NCI-H1105 treated with DMSO at 0.1 percent for 48 hours (cell line): ENCODE results near the gene ST6GALNAC3.
"Not testable (repeated sequence)": the region's sequence is repeated elsewhere in the genome, so short reads cannot be mapped to it uniquely, and the experiment has no call there.

Experiments
- DNase-seq: peaks from one replicate; lab custom pipeline; 2025; lab: John Stamatoyannopoulos, UW

Gene ST6GALNAC3

DNA sequence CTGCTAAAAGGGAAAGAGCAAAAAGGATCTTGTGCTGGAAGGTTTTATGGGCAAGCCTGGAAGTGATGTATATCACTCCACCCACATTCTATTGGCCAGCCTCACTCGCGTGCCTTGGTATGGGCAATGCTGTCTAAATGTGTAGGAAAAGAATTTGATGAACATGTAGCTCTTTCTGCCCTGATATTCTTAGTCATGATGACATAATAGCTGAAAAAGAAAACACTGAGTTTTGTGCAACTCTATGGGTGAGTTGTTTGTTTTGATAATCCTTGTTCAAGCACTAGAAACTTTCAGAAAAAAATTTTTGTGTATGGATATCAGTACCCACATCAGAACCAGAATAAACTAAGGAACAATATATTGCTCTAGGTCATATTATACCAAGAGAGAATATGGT, 561.2 kb downstream of the ST6GALNAC3 start:
- DNase-seq = no peak

DNA sequence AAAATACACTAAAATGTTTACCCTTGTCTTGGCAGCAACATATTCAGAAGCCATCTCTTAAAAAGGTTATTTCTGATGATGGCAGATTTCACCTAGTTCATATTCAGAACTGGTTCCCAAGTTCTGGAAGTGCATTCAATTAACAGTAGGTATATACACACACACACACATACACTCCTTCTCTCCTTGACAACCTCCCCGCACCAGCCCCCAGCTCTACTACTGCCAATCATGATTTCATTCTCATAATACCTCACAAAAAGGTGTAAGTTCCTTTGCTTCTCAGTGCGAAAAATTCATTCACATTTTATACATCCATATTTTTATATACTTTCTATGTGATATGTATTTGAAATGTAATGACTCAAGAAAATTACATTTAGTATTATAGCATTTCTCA, 564.6 kb downstream of the ST6GALNAC3 start:
- DNase-seq = no peak

DNA sequence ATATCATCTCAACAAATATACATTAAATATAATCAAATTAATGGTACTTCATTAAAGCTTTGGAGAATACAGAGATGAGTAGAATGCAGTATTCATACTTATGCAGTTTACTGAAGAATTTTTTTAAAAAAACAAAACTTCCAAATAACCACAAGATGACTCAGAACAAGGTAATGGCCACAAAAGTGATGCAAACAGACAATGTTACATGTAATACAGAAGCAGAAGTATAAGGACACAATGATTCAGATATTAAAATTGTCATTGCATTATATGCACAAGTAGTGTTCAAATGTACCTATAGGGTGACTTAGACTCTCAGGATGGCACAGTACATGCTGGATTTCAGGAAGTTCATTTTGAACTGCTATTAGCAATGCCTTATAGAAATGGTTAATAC, 565.5 kb downstream of the ST6GALNAC3 start:
- DNase-seq = no peak

DNA sequence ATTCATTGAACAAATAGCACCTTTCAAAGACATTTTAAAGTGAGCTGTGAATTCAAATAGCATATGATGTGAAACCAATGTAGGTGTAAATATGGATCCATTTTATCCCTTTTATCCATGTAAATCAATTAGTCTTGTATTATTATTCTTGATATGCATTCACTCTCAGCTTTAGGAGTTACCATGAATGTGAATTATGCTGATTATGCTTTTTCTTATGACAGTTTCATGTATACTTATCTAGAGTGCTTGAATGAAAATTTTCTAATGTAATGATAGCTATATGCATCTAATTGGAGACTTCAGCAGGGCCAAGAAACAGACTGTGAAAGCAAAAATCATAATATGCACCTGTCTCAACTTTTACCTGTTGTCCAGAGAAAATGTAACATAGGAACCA, 566.2 kb downstream of the ST6GALNAC3 start:
- no peak for DNase-seq

DNA sequence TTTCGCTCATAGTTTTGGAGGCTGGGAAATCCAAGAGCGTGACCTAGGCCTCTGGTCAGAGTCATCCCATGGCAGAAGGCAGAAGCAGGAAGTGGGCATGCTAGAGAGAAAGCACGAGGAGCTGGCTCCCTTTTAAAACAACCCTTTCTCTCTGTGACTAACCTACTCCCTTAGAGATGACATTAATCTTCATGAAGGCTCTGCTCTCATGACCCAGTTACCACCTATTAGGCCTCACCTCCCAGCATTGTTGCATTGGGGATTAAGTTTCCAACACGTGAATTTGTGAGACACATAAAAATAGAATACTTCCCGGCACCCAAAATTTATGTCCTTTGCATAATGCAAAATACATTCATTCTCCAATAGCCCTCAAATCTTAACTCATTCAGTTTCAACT, 569.6 kb downstream of the ST6GALNAC3 start:
- no peak for DNase-seq

DNA sequence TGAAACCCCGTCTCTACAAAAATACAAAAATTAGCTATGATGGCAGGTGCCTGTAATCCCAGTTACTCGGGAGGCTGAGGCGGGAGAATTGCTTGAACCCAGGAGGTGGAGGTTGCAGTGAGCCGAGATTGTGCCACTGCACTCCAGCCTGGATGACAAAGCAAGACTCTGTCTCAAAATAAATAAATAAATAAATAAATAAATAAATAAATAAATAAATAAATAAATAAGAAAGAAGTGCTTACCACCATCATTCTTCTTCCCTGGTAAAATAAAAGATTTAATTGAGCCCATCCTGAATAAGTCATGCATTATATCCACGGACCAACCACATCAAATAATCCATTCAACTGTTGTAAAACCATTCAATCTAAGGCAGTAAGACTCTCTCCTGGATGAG, 578.3 kb downstream of the ST6GALNAC3 start:
- not testable (repeated sequence) for DNase-seq

DNA sequence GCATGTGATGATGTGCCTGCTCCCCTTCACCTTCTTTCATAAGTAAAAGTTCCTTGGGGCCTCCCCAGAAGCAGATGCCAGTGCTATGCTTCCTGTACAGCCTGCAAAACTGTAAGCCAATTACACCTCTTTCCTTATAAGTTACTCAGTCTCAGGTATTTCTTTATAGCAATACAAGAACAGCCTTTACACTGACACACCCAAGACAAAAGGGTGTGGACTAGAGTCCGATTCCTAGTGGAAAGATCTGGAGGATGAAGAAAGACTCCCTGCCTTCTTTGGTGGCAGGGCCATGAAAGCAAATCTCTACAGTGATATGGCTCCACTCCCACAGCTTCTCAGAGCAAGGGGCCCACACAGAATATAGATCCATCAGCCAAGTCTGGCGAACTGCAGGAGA, 583.1 kb downstream of the ST6GALNAC3 start:
- DNase-seq = no peak

DNA sequence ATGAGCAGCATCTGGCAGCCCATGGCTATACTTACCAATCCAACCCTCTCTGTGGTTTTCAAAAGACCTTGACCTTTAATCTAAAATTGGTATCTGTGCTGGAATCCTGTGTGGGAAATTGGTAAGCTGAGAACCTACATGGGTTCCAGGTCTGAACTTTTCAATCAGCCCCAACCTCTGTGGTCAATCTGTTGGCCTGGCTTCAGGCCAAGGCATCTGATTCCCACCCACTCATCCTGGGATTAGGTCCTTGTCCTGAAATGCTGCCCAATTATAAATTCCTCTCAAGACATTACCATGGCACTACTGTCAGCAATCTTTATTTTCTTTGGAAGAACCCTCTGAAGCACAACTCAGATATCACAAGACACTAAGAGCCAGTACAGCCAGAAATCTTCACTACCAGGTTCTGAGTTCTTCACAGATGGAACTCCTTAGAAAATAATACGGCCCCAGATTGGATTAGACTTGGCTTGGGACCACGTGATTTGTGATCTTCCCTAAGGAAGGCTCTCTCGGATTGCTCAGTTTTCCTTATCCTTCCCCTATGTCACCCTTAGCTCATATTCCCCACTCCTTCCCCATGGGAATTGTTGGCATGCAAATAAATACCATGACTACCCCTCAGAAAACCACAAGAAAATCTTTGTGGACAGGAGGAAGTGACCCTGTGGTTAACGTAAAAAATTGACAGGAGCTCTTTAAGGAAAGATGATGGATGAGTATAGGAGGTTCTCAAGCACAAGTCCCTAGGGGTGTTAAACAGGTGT, 584.8 kb downstream of the ST6GALNAC3 start:
- DNase-seq = no peak

DNA sequence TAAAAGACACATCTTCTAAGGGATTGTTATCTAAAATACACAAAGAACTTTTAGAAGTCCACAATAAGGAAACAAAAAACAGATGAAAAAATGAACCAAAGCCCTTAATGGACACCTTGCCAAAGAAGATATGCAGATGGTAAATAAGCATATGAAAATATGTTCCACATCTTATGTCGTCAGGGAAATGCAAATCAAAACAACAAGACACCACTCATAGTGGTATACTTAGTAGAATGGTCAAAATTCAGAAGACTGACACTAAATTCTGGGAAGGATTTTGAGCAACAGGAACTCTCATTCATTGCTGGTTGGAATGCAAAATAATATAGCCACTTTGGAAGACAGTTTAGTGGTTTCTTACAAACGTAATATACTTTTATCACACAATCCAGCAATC, 587.0 kb downstream of the ST6GALNAC3 start:
- no peak for DNase-seq

DNA sequence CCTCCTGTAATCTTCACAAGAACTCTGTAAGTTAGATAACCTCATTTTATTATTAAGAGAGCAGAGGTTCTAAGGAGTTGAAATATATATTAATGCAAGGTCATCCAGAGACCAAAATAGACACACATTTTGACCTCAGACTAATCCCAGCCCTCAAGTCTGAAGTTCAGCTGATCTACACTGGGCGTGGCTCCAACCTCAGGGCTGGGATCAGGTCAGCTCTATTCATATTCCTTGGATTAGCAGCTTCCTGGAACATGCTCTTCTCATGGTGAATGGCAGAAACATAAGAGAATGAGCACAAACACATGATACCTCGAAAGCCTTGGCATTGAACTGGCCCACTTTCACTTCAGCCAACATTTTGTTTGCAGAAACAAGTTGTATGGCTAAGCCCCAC, 592.0 kb downstream of the ST6GALNAC3 start:
- DNase-seq = no peak

DNA sequence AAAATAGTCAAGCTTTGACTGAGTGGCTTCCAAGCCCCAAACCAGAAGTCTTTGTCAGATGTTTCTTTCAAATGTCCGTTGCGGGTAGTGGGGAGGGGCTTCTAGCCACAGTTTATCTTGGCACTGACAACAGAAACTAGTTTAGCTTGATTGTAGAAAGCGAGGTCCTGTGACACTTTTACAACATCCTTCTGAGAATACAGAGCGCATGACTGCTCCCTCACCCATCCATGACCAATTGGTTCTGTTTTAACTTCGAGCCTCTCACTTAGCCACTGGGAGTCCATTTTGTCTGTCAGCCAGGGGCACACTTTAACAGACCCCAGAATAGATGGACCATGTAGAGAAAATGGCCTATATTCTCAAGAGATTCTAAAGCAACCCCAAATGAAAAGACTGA, 593.5 kb downstream of the ST6GALNAC3 start:
- DNase-seq = no peak

DNA sequence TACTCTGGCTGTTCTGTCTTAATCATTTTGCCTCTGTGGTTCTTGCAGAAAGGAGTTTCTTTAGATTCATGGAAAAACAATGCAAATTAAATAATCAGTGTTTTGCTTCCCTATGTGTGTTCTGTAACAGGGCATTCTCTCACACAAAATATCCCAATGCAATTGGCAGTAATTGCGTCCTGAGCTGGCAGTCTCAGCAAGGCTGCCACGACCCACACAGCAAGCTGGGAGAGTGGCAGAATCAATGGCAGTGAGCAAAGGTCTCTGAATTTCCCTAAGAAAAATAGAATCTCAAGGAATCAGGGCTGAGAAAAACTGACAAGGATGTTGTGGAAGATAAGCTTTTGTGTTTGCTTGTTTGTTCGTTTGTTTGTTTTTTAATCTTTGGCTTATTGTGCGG, 594.6 kb downstream of the ST6GALNAC3 start:
- DNase-seq = no peak

DNA sequence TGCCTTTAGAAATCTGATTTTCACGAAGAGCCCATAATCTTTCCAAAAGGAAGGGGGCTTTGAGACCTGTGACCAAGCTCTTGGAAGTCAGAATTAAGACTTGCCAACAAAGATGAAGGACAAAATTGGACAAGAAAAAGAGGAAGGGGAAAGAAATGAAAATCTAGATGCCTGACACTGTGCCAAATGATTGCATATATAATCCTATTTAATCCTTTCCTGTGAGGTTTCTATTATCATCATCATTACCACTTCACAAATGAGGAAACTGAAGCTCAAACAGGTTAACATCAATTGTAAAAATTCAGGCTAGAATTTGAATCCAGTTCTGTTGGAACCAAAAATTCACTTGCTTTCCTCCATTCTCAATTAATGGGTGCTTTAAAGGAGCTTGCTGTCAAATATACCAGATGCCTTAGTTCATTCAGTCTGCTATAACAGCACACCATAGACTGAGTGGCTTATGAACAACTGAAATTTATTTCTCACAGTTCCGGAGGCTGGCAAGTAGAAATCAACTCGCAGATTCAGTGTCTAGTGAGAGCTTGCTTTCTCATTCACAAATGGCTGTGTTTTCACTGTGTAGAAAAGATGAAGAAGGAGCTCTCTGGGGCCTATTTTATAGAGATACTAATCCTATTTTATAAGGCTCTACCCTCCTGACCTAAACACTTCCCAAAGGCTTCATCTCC, 595.2 kb downstream of the ST6GALNAC3 start:
- no peak for DNase-seq

DNA sequence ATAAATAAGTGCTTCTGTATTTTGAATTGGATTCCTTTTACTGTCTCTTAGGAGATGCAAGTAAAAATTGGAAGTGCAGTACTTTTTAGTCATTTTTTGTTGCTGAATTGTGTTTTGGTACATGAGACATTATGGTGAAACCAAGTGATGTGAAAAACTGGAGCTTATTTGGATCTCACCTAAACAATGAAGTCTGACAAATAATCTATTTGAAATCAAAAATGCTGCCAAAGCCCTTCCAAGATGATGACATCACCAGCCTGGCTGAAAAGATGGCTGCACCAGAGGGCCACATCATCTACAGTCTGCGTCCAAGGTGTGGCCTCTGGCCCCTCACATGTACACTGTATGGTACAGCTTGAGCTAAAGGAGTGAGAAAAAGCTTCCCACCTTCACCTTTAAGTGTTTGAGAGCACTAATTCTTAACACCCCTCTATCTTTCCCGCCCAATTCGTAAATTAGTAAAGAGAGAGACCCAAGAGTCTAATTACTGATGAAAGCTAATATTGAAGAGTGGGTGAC, 600.2 kb downstream of the ST6GALNAC3 start:
- DNase-seq = no peak

DNA sequence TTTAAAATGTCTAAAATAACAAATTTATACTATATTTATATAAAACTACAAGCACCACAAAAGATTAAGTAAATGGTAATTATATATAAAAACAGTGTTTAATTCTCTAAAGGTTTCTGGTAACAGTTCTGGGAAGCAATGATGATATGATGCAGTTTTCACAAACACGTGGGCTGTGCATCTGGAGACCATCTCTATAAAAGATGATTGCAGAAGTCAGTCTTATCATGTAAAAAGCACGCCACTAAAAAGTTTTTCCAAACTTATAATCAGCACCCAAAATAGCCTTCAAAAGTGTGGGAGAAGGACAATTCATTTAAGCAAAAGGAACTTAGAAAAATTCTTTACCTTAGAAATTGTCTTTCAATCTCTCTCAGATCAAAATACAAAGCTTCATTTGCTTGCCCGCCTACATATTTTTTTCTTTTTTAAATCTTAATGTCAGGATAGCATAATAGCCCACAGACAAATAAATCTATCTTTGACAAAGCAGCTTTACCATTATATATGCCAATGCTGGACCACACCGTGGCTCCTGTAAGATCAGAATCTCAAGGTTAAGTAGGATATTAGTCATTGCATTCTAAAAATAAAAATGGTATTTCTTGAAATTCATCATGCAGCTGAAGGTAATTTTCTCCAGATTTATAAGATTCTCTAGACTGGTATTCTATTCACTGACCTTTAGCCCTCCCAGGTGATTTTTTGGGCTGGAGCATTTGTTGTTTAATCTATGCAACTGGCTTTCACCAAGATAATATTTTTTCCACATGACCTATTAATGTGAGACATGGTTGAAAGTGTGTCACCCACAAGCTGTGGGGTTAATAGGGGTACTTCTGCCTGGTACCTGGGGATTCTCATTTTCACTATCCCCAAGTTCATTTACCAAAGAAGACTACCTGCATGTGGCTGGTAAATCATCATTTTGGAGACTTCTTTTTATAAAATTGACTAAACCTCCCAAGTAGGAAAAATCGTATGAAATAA, 603.2 kb downstream of the ST6GALNAC3 start:
- DNase-seq = no peak

DNA sequence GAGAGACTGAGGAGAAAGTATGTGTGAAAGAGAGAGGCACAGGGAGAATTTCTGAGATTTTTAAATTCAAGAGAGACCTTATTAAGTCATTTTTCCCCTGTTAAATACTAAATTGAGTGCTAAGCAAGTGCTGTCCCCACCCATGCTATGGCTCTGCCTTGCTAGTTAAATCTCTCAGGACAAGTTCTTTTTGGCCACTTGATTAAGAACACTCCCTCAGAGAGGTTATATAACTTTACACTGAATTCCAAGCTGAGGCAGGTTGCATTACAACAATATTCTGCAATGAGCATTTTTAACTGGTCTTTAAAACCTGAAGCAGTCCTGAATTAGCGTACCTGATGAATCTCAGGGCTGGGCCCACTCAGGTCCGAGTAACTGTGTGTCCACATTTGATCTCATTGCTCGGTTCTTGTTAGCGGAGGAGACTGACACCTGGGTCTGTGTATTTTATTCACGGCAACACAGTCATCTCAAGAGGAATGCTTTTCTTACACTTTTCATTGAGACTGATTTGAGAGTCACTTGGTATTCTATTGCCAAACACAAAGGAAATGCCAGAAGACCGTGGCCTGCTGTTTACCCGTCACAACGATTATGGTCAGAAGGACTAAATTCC, 605.1 kb downstream of the ST6GALNAC3 start:
- no peak for DNase-seq

DNA sequence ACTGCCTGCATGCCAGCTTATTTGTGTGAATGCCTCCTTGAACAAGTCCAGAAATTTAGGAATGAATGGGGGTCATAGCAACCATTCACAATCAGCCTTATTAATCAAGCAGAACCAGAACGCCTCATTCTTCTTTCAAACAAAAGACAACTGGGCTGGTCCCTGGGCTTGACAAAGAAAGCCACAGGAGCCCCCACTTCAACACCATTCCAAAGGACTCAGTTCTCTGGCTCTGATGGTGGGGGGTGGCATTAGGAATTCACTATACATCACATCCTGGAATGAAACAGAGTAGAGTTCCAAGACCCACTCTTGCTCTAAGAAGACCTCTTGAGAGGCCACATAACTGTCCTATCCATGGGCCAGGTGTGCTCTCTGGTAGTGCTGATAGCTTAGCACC, 606.1 kb downstream of the ST6GALNAC3 start:
- no peak for DNase-seq

DNA sequence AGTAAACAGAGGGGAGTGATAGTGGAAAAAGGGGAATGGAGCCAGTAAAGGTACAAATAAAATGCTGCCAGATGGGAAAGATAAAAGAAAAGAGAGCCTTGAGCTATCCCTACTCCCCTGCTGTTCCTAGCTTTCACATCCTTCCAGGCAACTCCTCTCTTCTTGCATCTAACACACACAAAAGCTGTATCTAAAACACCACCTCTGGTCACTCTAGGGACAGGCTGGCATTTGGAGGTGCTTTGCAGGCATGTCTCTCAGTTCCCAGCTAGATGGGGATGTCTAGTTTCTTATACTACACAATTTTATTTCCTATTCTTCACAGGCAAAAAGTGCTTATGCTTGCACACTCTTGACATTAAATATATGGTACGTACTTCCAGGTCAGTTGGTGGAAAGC, 607.6 kb downstream of the ST6GALNAC3 start:
- DNase-seq = no peak
